ENCODE results near the gene IL11RA.

The IL11RA gene

GRCh38 chr9:34615132-34615531 is 36.9 kb upstream of the IL11RA start:
- H3K9me2 ChIP-seq (replicated peaks; ENCODE audit: insufficient read depth, low read length): no peaks in the 10 kb centered on the region
- no peaks in the 10 kb centered on the region for H3K36me3 ChIP-seq (ENCODE audit: low read length)
- H4K20me1 ChIP-seq (ENCODE audit: low read depth, low read length): no peaks in the 10 kb centered on the region
- no peaks in the 10 kb centered on the region; the same call in 1 of the 2 replicates for H3K79me2 ChIP-seq (ENCODE audit: insufficient read depth, low read length)
- H3K4me2 ChIP-seq (ENCODE audit: low read depth, low read length, poor library complexity, severe bottlenecking): no peak overlapping the region
- no peak overlapping the region for H3K27ac ChIP-seq (ENCODE audit: low read depth, low read length)
- 0 out of 2 replicates have a peak, but pooled peaks cover 7% of the 10 kb centered on the region for H3F3A ChIP-seq (ENCODE audit: insufficient read depth)
- no peaks in the 10 kb centered on the region for H3K27me3 ChIP-seq (ENCODE audit: low read length)
- no peak overlapping the region for H3K4me3 ChIP-seq (ENCODE audit: insufficient read depth, low read length, poor library complexity, severe bottlenecking)
- H2AFZ ChIP-seq (ENCODE audit: low read depth, low read length, severe bottlenecking): no peak overlapping the region
- no peaks in the 10 kb centered on the region for H3K9me3 ChIP-seq (ENCODE audit: insufficient read depth, low read length)
- TF ChIP-seq, protein P1, sequence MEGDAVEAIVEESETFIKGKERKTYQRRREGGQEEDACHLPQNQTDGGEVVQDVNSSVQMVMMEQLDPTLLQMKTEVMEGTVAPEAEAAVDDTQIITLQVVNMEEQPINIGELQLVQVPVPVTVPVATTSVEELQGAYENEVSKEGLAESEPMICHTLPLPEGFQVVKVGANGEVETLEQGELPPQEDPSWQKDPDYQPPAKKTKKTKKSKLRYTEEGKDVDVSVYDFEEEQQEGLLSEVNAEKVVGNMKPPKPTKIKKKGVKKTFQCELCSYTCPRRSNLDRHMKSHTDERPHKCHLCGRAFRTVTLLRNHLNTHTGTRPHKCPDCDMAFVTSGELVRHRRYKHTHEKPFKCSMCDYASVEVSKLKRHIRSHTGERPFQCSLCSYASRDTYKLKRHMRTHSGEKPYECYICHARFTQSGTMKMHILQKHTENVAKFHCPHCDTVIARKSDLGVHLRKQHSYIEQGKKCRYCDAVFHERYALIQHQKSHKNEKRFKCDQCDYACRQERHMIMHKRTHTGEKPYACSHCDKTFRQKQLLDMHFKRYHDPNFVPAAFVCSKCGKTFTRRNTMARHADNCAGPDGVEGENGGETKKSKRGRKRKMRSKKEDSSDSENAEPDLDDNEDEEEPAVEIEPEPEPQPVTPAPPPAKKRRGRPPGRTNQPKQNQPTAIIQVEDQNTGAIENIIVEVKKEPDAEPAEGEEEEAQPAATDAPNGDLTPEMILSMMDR (IDR thresholded peaks at IDR 0.05; ENCODE audit: insufficient read depth, low read length, poor library complexity, severe bottlenecking): no peak
- TF ChIP-seq EZH2phosphoT487 (conservative IDR thresholded peaks at IDR 0.05; ENCODE audit: low read length): no peak
- no peak overlapping the region for H3K9ac ChIP-seq (ENCODE audit: low read length)

- no peaks in the 10 kb centered on the region for H3K9me3 ChIP-seq (ENCODE audit: insufficient read depth, low read length)
- TF ChIP-seq EZH2phosphoT487 (conservative IDR thresholded peaks at IDR 0.05; ENCODE audit: low read length): no peak
- TF ChIP-seq, protein P1 (IDR thresholded peaks at IDR 0.05; ENCODE audit: insufficient read depth, low read length, poor library complexity, severe bottlenecking): no peak
- H3K9me2 ChIP-seq (replicated peaks; ENCODE audit: insufficient read depth, low read length): no peaks in the 10 kb centered on the region
- H2AFZ ChIP-seq (ENCODE audit: low read depth, low read length, severe bottlenecking): peak within 1 kb of the TSS; percentile 91
- H3K36me3 ChIP-seq (ENCODE audit: low read length): no peaks in the 10 kb centered on the region
- no peaks in the 10 kb centered on the region for H3K27me3 ChIP-seq (ENCODE audit: low read length)
- H3K4me3 ChIP-seq (ENCODE audit: insufficient read depth, low read length, poor library complexity, severe bottlenecking): peak within 1 kb of the TSS; percentile 75
- H4K20me1 ChIP-seq (ENCODE audit: low read depth, low read length): no peaks in the 10 kb centered on the region
- H3K9ac ChIP-seq (ENCODE audit: low read length): peak within 1 kb of the TSS; percentile 80
- no peak within 1 kb of the TSS for H3K27ac ChIP-seq (ENCODE audit: low read depth, low read length)
- no peaks in the 10 kb centered on the region; the same call in 1 of the 2 replicates for H3K79me2 ChIP-seq (ENCODE audit: insufficient read depth, low read length)
- peak within 1 kb of the TSS; percentile 82 for H3K4me2 ChIP-seq (ENCODE audit: low read depth, low read length, poor library complexity, severe bottlenecking)
- no peaks in the 10 kb centered on the region for H3F3A ChIP-seq (ENCODE audit: insufficient read depth)
These were observed 31.7 kb upstream of the IL11RA start, which contains the start of gene DCTN3 for GRCh38 chr9:34620061-34620994. Gene DCTN3, minus strand, starts transcription at chr9:34620495. Its CDS starts 31 bp downstream, at chr9:34620464.

DNA sequence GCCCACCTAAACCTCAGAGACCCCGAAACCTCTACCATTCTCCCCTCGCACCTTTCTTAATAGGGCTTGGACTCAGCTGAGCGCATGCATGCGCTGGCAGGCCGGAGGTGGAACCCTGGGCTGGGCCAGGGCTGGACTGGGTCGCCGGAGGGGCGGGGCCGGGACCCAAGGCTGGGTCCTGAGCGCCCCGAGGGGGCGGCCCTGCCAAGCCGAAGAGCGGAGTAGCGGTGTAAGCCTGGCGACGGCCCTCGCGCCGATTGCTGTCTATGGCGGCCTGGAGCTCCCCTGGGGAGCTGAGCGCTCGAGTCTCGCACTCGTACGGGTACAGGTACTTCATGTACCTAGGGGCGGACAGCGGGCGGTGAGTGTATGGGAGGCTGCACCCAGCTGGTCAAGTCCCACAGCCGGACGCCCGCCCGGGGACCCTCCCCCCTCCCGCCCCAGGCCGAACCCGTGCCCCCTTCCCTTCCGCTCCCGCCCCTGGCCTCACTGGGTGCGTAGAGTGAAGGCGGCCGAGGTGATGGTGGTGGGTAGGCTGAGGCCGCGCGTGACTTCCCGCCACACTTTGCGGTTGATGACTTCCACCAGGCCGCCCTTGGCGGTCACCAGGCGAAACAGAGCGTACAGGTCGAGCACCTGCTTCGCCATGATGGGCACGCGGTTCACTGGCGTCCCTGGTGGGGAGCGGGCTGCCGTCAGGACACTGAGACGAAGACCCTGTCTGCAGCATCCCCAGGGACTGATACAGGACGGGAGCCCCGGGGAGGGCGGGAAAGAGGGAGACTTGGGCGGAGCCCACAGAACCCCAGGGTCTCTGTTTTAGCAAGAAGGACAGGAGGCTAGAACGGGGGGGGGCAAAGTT is 28.4 kb upstream of the IL11RA start:
- no peaks in the 10 kb centered on the region for H4K20me1 ChIP-seq (ENCODE audit: low read depth, low read length)
- no peak overlapping the region for H3K4me3 ChIP-seq (ENCODE audit: insufficient read depth, low read length, poor library complexity, severe bottlenecking)
- 0 out of 2 replicates have a peak, but pooled peaks cover 3% of the 10 kb centered on the region for H3K27me3 ChIP-seq (ENCODE audit: low read length)
- H3K27ac ChIP-seq (ENCODE audit: low read depth, low read length): no peak overlapping the region
- TF ChIP-seq EZH2phosphoT487 (conservative IDR thresholded peaks at IDR 0.05; ENCODE audit: low read length): no peak
- TF ChIP-seq, protein P1 (IDR thresholded peaks at IDR 0.05; ENCODE audit: insufficient read depth, low read length, poor library complexity, severe bottlenecking): no peak
- H3K9me3 ChIP-seq (ENCODE audit: insufficient read depth, low read length): no peaks in the 10 kb centered on the region
- no peaks in the 10 kb centered on the region for H3F3A ChIP-seq (ENCODE audit: insufficient read depth)
- no peak overlapping the region for H2AFZ ChIP-seq (ENCODE audit: low read depth, low read length, severe bottlenecking)
- H3K79me2 ChIP-seq (ENCODE audit: insufficient read depth, low read length): no peaks in the 10 kb centered on the region; the same call in 1 of the 2 replicates
- H3K9me2 ChIP-seq (replicated peaks; ENCODE audit: insufficient read depth, low read length): no peaks in the 10 kb centered on the region
- H3K36me3 ChIP-seq (ENCODE audit: low read length): no peaks in the 10 kb centered on the region
- no peak overlapping the region for H3K9ac ChIP-seq (ENCODE audit: low read length)
- no peak overlapping the region for H3K4me2 ChIP-seq (ENCODE audit: low read depth, low read length, poor library complexity, severe bottlenecking)
